Activated CD4-positive, alpha-beta T cell treated with anti-CD3 and anti-CD28 coated beads, Interleukin-2, amount 50 U/mL, for 16 hours (primary cell): ENCODE results near the gene SCAMP3.
"Not testable (repeated sequence)": the region's sequence is repeated elsewhere in the genome, so short reads cannot be mapped to it uniquely, and the experiment has no call there.

ENCODE experiments used
- DNase-seq: peaks from one replicate; pipeline ENCODE4 v3.0.0-alpha.2; 2020

Gene SCAMP3

DNA sequence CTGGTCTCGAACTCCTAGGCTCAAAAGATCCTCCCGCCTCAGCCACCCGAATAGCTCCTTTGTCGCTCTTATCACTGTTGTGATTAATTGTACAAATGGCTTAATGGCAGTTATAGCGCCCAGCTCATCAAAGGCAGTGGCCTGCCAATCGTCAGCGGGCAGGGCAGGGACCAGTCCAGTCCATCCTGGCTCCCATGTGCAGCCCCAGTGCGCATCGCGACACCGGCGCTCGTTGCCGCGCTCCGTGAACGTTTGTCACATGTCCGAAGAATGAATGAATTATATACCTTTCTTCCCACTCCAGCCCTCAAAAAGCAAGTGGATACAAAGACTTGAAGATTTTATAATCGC is 35.3 kb downstream of the SCAMP3 start:
- peak; percentile 56 for DNase-seq

- peak; percentile 83 for DNase-seq
Observed at GRCh38 chr1:155226188-155226909, 35.8 kb downstream of the SCAMP3 start.

DNA sequence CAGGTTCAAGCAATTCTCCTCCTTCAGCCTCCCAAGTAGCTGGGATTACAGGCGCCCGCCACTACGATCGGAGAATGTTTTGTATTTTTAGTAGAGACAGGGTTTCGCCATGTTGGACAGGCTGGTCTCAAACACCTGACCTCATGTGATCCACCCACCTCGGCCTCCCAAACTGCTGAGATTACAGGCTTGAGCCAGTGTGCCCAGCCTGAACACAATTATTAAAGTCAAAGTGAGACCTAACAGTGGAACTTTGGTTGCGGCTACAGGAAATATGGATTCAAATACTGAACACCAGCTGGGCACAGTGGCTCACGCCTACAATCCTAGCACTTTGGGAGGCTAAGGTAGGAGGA is 36.8 kb downstream of the SCAMP3 start:
- DNase-seq, result not testable (repeated sequence)

DNA sequence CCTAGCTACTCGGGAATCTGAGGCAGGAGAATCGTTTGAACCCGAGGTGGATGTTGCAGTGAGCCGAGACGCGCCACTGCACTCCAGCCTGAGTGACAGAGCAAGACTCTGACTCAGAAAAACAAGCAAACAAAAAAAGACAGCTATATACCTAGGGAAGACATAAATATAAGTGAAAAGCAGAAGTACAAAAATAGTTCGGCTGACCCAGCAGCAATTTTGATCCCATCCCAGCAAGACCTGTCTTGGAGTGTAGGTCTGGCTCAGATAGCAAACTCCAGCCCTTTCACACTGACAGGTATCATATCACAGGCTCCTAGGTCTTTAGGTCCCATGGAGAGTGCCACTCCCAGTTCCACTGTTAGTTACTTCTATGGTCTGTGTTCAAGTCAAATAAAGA is 39.1 kb downstream of the SCAMP3 start:
- no peak for DNase-seq

GRCh38 chr1:155220211-155220965 is 41.8 kb downstream of the SCAMP3 start:
- DNase-seq, result not testable (repeated sequence)

GRCh38 chr1:155219592-155220031 is 42.5 kb downstream of the SCAMP3 start:
- no peak for DNase-seq

GRCh38 chr1:155218854-155219591 is 43.1 kb downstream of the SCAMP3 start:
- peak; percentile 45 for DNase-seq

DNA sequence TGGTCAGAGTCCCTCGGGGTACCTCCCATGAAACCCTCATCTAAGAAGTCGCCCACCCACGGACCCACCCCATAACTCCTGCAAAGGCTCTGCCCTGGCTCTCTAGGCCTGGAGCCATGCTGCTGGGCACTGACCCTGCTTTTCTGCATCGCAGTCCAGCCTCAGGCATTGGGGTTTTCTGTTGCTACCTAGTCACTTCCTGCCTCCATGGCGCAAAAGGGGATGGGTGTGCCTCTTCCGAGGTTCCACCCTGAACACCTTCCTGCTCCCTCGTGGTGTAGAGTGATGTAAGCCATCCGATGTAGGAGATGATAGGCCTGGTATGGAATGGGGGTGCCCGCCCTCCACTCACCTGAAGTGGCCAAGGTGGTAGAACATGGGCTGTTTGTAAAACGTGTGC is 47.5 kb downstream of the SCAMP3 start:
- DNase-seq, result not testable (repeated sequence)

DNA sequence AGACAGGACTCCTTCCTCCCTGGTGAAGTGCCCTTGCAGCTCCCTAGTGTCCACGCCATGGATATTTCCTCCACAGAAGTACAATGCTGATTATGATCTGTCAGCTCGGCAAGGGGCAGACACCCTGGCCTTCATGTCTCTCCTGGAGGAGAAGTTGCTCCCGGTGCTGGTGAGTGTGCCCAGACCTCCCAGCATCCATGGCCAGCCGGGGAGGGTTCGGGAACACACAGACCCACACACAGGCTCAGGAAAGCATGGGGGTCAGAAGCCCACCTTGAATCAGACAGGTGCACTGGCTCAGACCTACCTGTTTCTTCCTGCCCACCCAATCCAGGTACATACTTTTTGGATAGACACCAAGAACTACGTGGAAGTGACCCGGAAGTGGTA is 50.1 kb downstream of the SCAMP3 start:
- not testable (repeated sequence) for DNase-seq

DNA sequence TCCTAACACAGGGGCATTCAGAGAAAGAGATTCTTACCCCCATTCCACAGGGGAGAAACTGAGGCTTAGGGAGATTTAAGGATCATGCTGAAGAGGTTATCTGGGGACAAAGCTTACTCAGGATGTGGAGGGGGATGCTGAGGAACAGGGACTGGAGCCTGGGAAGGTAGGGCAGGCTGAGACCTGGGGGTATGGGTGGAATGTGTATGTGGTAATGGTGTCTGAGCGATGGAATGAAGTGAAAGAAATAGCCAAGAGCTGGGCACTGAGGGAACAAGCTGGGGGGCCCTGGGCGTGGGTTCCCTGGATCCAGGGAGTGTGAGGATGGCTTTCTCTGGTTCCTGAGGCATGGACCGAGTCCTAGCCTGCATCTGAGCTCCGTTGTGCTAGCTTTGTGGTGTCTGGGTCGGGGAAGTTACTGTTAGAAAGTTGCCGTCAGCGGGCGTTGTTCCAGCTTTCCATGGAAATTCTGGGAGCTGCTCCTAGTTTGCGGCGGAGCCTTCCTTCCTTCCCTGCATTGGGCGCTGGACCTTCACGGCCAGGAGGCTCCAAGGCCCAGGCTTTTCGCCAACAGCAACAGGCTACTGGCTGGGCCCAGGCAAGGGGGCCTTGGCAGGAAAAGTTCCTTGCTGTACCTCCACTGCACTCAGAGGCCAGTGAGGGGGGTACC is 50.6 kb downstream of the SCAMP3 start:
- DNase-seq, result not testable (repeated sequence)

- DNase-seq, result no peak
Observed at GRCh38 chr1:155210314-155211104, 51.7 kb downstream of the SCAMP3 start.

GRCh38 chr1:155209312-155209721 is 52.8 kb downstream of the SCAMP3 start:
- no peak for DNase-seq

GRCh38 chr1:155208541-155209311 is 53.4 kb downstream of the SCAMP3 start, which contains the start of gene MTX1:
Gene MTX1, plus strand, starts transcription at chr1:155208695. Its CDS starts 110 bp downstream, at chr1:155208805.
- peak; percentile 88 for DNase-seq

DNA sequence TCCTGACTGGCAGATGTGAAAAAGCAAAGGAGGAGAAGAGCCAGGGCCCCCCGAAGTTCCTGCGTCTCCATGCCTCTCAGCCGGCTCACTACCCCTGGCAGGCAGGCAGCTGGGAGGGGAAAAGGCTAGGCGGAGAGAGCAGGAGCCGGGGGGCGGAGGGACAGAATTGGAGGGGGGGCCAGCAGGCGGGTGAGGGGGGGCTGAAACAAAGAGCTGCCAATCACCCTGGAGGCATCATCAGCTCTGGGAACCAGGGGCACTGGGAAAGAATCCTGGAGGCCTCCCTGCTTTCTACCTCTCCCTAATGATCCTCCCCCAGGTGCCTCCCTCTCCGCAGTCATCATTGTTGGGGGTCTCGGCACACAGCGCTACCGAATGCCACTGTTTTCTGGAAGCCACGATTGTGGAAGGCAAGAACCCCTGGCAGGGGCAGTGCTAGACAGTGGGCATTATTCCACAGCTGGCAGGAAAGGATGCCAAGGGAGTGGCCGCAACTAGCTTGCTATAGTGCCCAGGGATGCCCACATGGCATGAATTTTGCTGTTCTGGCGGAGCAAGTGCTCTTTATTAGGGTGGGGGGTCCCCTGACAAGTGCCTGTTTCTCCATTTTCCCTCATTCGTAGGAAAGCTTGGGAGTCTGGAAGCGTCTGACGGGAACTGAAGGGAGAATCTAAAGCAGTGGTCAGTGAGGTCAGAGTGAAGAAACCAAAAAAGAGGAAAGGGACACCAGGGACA is 54.2 kb downstream of the SCAMP3 start, which contains the start of gene THBS3:
Gene THBS3, minus strand, starts transcription at position 92 of the 735 bp plus-strand sequence. Its CDS starts 21 bp downstream, at position 71.
- DNase-seq, result no peak

- peak; percentile 91 for DNase-seq
Observed at GRCh38 chr1:155206891-155207805, 55.0 kb downstream of the SCAMP3 start.
